ENCODE data around the gene RGL1.

The RGL1 gene

DNA sequence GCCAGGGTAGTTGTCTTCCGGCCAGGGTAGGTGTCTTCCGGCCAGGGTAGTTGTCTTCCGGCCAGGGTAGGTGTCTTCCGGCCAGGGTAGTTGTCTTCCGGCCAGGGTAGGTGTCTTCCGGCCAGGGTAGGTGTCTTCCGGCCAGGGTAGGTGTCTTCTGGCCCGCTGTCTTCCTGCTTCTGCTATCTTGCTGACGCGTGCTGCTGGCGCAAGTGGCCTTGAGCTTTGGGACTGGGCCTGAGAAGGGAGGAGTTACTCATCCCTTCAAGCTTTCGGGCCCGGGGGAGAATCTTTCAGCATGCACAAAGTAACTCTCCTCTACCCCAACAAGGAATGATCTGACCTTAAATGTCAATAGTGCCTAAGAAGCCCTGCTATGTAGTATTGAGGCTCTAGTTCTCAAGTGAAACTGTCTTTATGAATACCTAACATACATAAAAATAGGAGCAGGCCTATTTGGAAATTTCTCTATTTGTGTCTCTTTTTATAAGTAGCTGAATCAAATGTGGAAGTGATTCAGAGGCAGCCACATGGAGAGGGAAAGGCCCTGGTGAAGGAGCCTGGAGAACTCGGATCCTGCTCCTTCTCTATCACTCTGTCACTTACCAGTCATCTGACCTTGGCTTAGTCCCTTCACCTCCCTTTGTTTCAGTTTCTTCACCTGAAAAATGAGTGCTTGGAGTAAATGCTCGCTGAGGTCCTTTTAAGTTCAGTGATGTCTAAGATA, 65.6 kb downstream of the RGL1 start:
- Histone ChIP-seq H3K4me3 (ENCODE audit: low read length, poor library complexity, severe bottlenecking) (no peak overlapping the region), H3K4me1 (ENCODE audit: insufficient read depth, low read length, poor library complexity, severe bottlenecking) (peaks cover 20% of the 10 kb centered on the region), H4K20me1 (ENCODE audit: insufficient read depth, low read length, poor library complexity, severe bottlenecking) (no peaks in the 10 kb centered on the region), H3K36me3 (ENCODE audit: insufficient read depth, low read length) (no peaks in the 10 kb centered on the region), H3F3A (ENCODE audit: low read depth) (no peaks in the 10 kb centered on the region), H3K4me2 (ENCODE audit: low read depth, low read length, poor library complexity, severe bottlenecking) (no peak overlapping the region), H2AFZ (ENCODE audit: low read length) (no peak overlapping the region), H3K9ac (ENCODE audit: low read depth, low read length, poor library complexity, severe bottlenecking) (no peak overlapping the region), H3K9me2 (replicated peaks; ENCODE audit: low read depth, low read length) (no peaks in the 10 kb centered on the region), H3K27me3 (ENCODE audit: insufficient read depth, low read length, poor library complexity, severe bottlenecking) (no peaks in the 10 kb centered on the region), H3K79me2 (ENCODE audit: insufficient read depth, low read length) (no peaks in the 10 kb centered on the region), H3K9me3 (ENCODE audit: insufficient read depth, low read depth, low read length) (no peaks in the 10 kb centered on the region)
- TF ChIP-seq EZH2phosphoT487 (IDR thresholded peaks at IDR 0.05; ENCODE audit: borderline replicate concordance) = no peak
- TF ChIP-seq, protein P1, sequence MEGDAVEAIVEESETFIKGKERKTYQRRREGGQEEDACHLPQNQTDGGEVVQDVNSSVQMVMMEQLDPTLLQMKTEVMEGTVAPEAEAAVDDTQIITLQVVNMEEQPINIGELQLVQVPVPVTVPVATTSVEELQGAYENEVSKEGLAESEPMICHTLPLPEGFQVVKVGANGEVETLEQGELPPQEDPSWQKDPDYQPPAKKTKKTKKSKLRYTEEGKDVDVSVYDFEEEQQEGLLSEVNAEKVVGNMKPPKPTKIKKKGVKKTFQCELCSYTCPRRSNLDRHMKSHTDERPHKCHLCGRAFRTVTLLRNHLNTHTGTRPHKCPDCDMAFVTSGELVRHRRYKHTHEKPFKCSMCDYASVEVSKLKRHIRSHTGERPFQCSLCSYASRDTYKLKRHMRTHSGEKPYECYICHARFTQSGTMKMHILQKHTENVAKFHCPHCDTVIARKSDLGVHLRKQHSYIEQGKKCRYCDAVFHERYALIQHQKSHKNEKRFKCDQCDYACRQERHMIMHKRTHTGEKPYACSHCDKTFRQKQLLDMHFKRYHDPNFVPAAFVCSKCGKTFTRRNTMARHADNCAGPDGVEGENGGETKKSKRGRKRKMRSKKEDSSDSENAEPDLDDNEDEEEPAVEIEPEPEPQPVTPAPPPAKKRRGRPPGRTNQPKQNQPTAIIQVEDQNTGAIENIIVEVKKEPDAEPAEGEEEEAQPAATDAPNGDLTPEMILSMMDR (conservative IDR thresholded peaks at IDR 0.05; ENCODE audit: low read length) = no peak

- Histone ChIP-seq H3K27me3 (ENCODE audit: insufficient read depth, low read length, poor library complexity, severe bottlenecking) (no peaks in the 10 kb centered on the region), H3K4me1 (ENCODE audit: insufficient read depth, low read length, poor library complexity, severe bottlenecking) (peaks cover 21% of the 10 kb centered on the region), H3F3A (ENCODE audit: low read depth) (no peaks in the 10 kb centered on the region), H3K79me2 (ENCODE audit: insufficient read depth, low read length) (no peaks in the 10 kb centered on the region), H3K4me3 (ENCODE audit: low read length, poor library complexity, severe bottlenecking) (no peak overlapping the region), H3K9me3 (ENCODE audit: insufficient read depth, low read depth, low read length) (no peaks in the 10 kb centered on the region), H3K9me2 (replicated peaks; ENCODE audit: low read depth, low read length) (no peaks in the 10 kb centered on the region), H3K36me3 (ENCODE audit: insufficient read depth, low read length) (no peaks in the 10 kb centered on the region), H4K20me1 (ENCODE audit: insufficient read depth, low read length, poor library complexity, severe bottlenecking) (no peaks in the 10 kb centered on the region), H2AFZ (ENCODE audit: low read length) (no peak overlapping the region), H3K9ac (ENCODE audit: low read depth, low read length, poor library complexity, severe bottlenecking) (no peak overlapping the region), H3K4me2 (ENCODE audit: low read depth, low read length, poor library complexity, severe bottlenecking) (no peak overlapping the region)
- no peak for TF ChIP-seq EZH2phosphoT487 (IDR thresholded peaks at IDR 0.05; ENCODE audit: borderline replicate concordance)
- TF ChIP-seq, protein P1 (conservative IDR thresholded peaks at IDR 0.05; ENCODE audit: low read length) = no peak
Observed at GRCh38 chr1:183871142-183871541, 66.2 kb downstream of the RGL1 start.

GRCh38 chr1:183871601-183872000, 66.7 kb downstream of the RGL1 start:
- H3K9me3 ChIP-seq (ENCODE audit: insufficient read depth, low read depth, low read length) = no peaks in the 10 kb centered on the region
- H4K20me1 ChIP-seq (ENCODE audit: insufficient read depth, low read length, poor library complexity, severe bottlenecking) = no peaks in the 10 kb centered on the region
- H3F3A ChIP-seq (ENCODE audit: low read depth) = no peaks in the 10 kb centered on the region
- TF ChIP-seq, protein P1 (conservative IDR thresholded peaks at IDR 0.05; ENCODE audit: low read length) = no peak
- TF ChIP-seq EZH2phosphoT487 (IDR thresholded peaks at IDR 0.05; ENCODE audit: borderline replicate concordance) = no peak
- no peak overlapping the region for H2AFZ ChIP-seq (ENCODE audit: low read length)
- H3K79me2 ChIP-seq (ENCODE audit: insufficient read depth, low read length) = no peaks in the 10 kb centered on the region
- H3K9me2 ChIP-seq (replicated peaks; ENCODE audit: low read depth, low read length) = no peaks in the 10 kb centered on the region
- H3K4me3 ChIP-seq (ENCODE audit: low read length, poor library complexity, severe bottlenecking) = no peak overlapping the region
- H3K27me3 ChIP-seq (ENCODE audit: insufficient read depth, low read length, poor library complexity, severe bottlenecking) = no peaks in the 10 kb centered on the region
- H3K4me2 ChIP-seq (ENCODE audit: low read depth, low read length, poor library complexity, severe bottlenecking) = no peak overlapping the region
- no peak overlapping the region for H3K9ac ChIP-seq (ENCODE audit: low read depth, low read length, poor library complexity, severe bottlenecking)
- H3K36me3 ChIP-seq (ENCODE audit: insufficient read depth, low read length) = no peaks in the 10 kb centered on the region
- peaks cover 26% of the 10 kb centered on the region for H3K4me1 ChIP-seq (ENCODE audit: insufficient read depth, low read length, poor library complexity, severe bottlenecking)
